GM12878 (cell line): ENCODE data around the gene RANBP9.

Source experiments
- CBX3 ChIP-seq: fragments of 200-600 bp; sonication (generic); IDR thresholded peaks from 2 replicates; pipeline ENCODE4 v1.6.1; 2016; ENCODE audit warnings: low read depth, borderline replicate concordance
- CHD2 ChIP-seq: IDR thresholded peaks from 2 replicates; pipeline ENCODE4 v1.6.1; 2011; ENCODE audit warnings: low read depth, low read length, improper control_type of control experiment, borderline replicate concordance
- ESRRA ChIP-seq: IDR thresholded peaks from 2 replicates; pipeline ENCODE4 v1.6.1; 2012; ENCODE audit warnings: mild to moderate bottlenecking, low read length, improper control_type of control experiment
- KDM1A ChIP-seq: fragments of 200-600 bp; sonication (generic); IDR thresholded peaks from 2 replicates; pipeline ENCODE4 v1.6.1; 2016; ENCODE audit warnings: borderline replicate concordance
- MTA3 ChIP-seq: IDR thresholded peaks from 2 replicates; pipeline ENCODE4 v1.6.1; 2012; ENCODE audit warnings: low read length, inconsistent platforms, borderline replicate concordance
- POLR2AphosphoS5 ChIP-seq: IDR thresholded peaks from 2 replicates; pipeline ENCODE4 v1.6.1; 2011; ENCODE audit warnings: mild to moderate bottlenecking, low read length, inconsistent platforms
- SMAD1 ChIP-seq: fragments of 450-650 bp; IDR thresholded peaks from 2 replicates; pipeline ENCODE4 v1.6.1; 2018; ENCODE audit warnings: mild to moderate bottlenecking, low read depth; ENCODE audit not compliant: partially characterized antibody
- SRF ChIP-seq, 2 experiments: IDR thresholded peaks; 2 replicates each; pipeline ENCODE4 v1.6.1; 2011; ENCODE audit warnings: low read depth in 2 of 2, low read length in 2 of 2, mild to moderate bottlenecking in 1 of 2, moderate library complexity in 1 of 2
- TAF1 ChIP-seq: IDR thresholded peaks from 2 replicates; pipeline ENCODE4 v1.6.1; 2011; ENCODE audit warnings: mild to moderate bottlenecking, low read depth, low read length, borderline replicate concordance
- ZNF207 ChIP-seq: fragments of 450-650 bp; IDR thresholded peaks from 2 replicates; pipeline ENCODE4 v1.6.1; 2014; ENCODE audit warnings: antibody characterized with exemption, mild to moderate bottlenecking, borderline replicate concordance
- TF ChIP-seq, protein P1 (sequence below), 3 experiments: IDR thresholded peaks in 2 of 3; conservative IDR thresholded peaks in 1 of 3; 2 replicates each; pipeline ENCODE4 v1.5.1; 2011; ENCODE audit warnings: low read depth in 3 of 3, low read length in 3 of 3, mild to moderate bottlenecking in 3 of 3, control low read depth in 2 of 3, moderate library complexity in 2 of 3, inconsistent platforms in 1 of 3, mixed read lengths in 1 of 3; ENCODE audit not compliant: control insufficient read depth in 2 of 3, insufficient read depth in 1 of 3; ENCODE audit errors: extremely low read depth in 1 of 3
- TF ChIP-seq, protein P2 (sequence below): IDR thresholded peaks from 2 replicates; pipeline ENCODE4 v1.6.1; 2012; ENCODE audit warnings: low read depth, low read length, improper control_type of control experiment

DNA sequence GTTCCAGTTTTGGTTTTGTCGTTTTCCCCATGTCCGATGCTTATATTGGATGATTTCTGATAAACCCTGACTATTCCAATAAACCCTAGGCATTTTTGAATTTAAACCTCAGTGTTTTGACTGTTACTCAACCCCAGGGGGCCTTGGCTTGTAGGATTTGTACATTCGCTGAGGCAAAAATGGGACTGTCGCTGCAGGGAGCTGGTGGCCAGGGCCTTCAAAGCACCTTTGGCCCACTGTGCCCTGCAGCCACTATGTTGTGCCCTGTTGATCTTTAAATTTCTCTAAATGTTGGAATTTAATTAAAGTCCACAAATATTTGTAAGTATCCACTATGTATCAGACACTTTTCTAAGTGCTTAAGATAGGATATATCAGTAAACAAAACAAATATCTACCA lies 106.0 kb downstream of the RANBP9 start:
- TF ChIP-seq CHD2 (no peak), ESRRA (no peak), KDM1A (no peak), TAF1 (no peak), POLR2AphosphoS5 (no peak), CBX3 (no peak), SRF (IDR thresholded peaks at IDR 0.05; ENCODE audit: low read depth in 2 of 2, low read length in 2 of 2) (no peak), SMAD1 (no peak), ZNF207 (no peak), MTA3 (no peak)
- TF ChIP-seq, protein P1, sequence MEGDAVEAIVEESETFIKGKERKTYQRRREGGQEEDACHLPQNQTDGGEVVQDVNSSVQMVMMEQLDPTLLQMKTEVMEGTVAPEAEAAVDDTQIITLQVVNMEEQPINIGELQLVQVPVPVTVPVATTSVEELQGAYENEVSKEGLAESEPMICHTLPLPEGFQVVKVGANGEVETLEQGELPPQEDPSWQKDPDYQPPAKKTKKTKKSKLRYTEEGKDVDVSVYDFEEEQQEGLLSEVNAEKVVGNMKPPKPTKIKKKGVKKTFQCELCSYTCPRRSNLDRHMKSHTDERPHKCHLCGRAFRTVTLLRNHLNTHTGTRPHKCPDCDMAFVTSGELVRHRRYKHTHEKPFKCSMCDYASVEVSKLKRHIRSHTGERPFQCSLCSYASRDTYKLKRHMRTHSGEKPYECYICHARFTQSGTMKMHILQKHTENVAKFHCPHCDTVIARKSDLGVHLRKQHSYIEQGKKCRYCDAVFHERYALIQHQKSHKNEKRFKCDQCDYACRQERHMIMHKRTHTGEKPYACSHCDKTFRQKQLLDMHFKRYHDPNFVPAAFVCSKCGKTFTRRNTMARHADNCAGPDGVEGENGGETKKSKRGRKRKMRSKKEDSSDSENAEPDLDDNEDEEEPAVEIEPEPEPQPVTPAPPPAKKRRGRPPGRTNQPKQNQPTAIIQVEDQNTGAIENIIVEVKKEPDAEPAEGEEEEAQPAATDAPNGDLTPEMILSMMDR (IDR thresholded peaks at IDR 0.05 in 2 of 3, conservative IDR thresholded peaks at IDR 0.05 in 1 of 3; ENCODE audit: control insufficient read depth in 2 of 3, extremely low read depth in 1 of 3, insufficient read depth in 1 of 3, low read depth in 3 of 3, low read length in 3 of 3) = no peak
- TF ChIP-seq, protein P2, sequence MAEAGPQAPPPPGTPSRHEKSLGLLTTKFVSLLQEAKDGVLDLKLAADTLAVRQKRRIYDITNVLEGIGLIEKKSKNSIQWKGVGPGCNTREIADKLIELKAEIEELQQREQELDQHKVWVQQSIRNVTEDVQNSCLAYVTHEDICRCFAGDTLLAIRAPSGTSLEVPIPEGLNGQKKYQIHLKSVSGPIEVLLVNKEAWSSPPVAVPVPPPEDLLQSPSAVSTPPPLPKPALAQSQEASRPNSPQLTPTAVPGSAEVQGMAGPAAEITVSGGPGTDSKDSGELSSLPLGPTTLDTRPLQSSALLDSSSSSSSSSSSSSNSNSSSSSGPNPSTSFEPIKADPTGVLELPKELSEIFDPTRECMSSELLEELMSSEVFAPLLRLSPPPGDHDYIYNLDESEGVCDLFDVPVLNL = no peak
